ENCODE data around the gene GPN2.

GPN2 gene

DNA sequence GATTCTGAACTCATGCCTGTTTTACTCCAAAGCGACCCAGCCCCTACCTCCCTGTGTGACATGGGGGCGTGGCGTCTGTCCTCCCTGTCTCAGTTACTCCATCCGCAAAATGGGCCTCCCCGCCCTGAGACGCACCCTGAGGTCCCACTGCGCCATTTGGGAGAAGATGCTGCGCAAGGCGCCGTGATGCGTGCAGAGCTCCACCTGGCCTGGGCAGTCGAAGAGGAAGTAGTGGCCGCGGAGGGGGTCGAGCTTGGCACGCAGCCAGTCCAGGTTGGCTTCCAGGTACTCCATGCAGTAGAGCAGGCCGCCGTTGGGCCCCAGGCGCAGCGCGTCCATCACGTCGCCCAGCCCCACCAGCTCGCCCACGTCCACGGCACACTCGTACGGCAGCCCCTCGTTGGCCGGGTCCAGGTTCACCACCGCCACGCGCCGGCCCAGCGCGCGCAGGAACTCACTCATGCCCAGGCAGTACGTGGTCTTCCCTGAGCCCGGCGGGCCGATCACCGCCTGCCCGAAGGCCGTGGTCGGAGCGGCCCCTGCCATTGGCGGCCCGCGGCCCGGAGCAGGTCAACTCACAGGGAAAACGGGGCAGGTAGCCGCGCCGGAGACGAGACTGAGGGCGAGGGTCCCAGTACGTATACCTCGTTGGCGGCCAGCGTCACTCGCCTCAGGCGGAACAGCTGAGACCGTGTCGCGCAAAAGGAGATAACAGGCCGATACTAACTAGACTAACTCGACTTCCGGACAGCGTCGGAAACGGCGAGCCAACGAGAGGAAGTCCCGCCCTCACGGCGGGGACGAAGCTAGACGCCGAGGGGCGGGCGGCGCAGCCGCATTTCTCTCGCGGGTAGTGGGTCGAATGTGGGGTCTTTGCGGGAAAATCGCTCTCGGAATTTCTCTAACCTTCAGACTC, at the start of gene GPN2:
TSS of gene GPN2 (minus strand) at position 733 of the 916 bp plus-strand sequence. CDS start at position 546, 187 bp downstream.
- DNase-seq = peak; percentile 67 to 68

DNA sequence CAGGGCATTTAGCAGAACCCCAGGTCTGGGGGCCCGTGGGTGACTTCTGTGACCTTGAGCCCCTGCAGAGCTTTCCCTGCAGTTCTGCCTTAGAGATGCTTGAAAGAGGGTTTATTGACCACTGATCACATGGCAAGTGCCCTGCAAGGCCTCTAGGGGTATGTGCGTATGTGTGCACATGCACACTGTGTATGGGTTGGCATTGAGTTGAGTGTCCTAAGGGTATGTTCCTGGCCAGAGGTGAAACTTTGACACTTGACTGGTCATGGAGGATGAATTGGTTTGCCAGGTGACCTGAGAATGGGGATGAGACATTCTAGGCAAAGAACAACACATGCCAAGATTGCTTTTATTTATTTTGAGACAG, 48.6 kb upstream of the GPN2 start:
- no peak for DNase-seq

GRCh38 chr1:26938004-26938658, 48.0 kb upstream of the GPN2 start:
- DNase-seq = peak; percentile 13 to 50

DNA sequence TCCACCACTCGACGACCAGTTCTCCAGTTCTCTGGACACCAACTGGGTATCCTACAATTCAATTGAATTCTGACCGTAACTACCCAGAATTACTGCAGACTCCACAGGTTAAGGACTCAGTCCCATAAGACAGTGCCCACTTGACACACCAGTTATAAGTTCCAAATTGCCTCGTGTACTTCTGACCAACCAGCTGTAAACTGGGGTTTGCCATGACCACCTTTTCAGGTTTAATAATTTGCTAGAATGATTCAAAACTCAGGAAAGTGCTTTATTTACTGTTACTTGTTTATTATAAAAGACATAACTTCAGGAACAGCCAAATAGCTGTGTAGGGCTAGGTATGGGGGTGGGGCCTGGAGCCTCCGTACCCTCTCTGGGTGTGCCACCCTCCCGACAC, 46.7 kb upstream of the GPN2 start:
- no peak for DNase-seq

GRCh38 chr1:26932531-26932930, 42.4 kb upstream of the GPN2 start:
- peak; percentile 77 to 84 for DNase-seq

DNA sequence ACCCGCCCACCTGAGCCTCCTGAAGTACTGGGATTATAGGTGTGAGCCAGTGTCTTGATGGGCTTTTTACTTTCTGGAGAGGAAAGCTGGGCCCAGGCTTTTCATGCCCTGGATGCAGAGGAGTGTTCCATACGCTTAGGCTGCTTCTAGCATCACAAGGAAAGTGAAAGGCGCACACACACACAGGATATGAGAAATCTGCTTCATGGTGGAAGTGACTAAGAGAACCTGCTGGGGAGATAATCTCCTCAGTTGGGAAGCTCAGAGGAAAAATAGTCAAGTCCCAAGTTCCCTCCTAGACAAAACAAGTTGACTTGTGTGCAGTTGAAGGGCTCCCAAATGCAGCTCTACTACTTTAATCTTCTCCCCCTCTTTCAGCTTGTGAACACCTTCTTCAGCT, 33.6 kb upstream of the GPN2 start:
- no peak for DNase-seq

GRCh38 chr1:26922901-26923300, 32.8 kb upstream of the GPN2 start:
- DNase-seq = no peak

- DNase-seq = no peak
These were observed 32.3 kb upstream of the GPN2 start for GRCh38 chr1:26922431-26922729.

- peak; percentile 97 to 98 for DNase-seq
These were observed 31.7 kb upstream of the GPN2 start, which contains the start of gene NUDC for GRCh38 chr1:26921540-26922430. Gene NUDC (plus strand): TSS chr1:26921743. CDS start chr1:26921849, 106 bp downstream.

DNA sequence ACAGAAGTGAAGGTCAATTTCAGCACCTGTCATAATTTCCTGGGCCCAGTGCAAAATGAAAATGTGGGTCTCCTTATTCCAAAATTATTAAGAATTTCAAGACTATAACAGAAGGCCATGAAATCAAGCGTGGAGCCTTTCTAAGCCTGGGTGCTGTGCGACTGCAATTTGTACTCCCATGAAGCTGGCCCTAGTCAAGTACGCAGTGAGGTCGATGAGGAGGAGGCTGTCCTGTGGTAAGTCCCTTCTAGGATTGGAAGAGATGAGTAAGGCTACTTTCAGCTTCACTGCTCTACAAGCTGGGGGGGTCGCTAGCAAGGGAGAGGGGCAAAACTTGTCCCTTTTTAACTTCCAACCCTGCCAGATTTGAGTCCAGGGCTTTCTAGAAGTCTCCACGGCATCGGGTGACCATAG, 31.1 kb upstream of the GPN2 start:
- DNase-seq = no peak

- DNase-seq = no peak
These were observed 25.2 kb upstream of the GPN2 start for GRCh38 chr1:26915204-26915842.

DNA sequence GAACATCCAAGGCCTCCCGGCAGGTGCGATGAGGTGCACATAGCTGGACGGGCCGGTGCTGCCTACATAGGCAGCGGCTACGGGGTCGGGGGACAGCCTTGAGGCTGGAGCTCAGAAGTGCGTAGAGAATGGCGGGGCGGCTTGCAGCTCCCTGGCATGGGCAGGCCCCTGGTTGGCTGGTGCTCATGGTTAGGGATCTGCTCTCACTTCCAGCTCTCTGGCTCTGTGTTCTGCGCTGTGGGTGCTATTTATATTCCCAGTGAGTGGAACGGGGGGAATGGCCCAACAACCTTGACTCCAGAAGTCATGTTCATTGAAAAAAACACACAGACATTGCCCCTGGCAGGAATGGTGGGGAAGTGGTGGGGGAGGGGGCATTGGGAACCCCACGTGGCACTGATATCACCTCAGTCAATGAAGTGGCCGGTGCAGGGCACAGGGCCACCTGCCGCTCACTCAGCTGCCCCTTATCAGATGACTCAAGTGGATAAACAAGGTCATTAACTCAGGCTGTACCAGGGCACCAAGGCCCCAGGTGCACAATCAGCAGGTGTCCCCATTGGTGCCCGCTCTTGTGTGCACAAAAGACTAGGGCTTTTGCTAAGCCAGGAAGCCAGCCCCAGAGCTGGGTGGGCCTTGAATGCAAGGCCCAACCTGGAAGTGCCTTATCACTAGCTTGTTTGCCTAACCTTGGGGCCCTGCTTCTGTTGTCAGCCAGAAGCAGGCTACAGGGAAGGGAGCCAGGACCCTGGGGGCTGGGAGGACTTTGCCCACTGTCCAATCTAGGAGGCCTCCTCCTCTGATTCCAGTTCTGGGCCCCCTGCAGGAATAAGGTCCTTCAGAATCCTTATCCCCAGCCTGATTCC, 23.9 kb upstream of the GPN2 start, which contains the start of gene NR0B2:
TSS of gene NR0B2 (minus strand) at position 222 of the 866 bp plus-strand sequence. CDS start at position 187, 35 bp downstream.
- DNase-seq = no peak

DNA sequence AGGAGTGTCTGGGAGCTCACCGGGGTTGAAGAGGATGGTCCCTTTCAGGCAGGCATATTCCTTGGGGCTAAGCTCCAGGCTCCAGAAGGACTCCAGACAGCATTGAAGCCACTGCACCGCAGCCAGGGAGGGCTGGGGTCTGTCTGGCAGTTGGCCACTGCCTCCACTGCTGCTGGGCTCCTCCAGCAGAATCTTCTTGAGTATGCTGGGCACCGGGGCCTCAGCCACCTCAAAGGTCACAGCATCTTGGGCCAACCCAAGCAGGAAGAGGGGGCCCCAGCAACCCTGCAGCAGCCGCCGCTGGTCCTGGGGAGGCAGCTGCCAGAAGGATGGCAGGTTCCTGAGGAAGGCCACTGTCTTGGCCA, 23.3 kb upstream of the GPN2 start:
- DNase-seq = no peak

GRCh38 chr1:26912147-26912490, 22.0 kb upstream of the GPN2 start:
- DNase-seq = no peak

GRCh38 chr1:26911399-26912146, 21.5 kb upstream of the GPN2 start:
- no peak for DNase-seq

GRCh38 chr1:26910343-26911160, 20.5 kb upstream of the GPN2 start:
- DNase-seq = no peak

- no peak for DNase-seq
These were observed 19.9 kb upstream of the GPN2 start for GRCh38 chr1:26909951-26910342.

- DNase-seq = no peak
These were observed 17.2 kb upstream of the GPN2 start for GRCh38 chr1:26907071-26907917.

Measured in inflammatory macrophage treated with lipopolysaccharide for 1 hour (primary cell).